Fibroblast of skin of back (primary cell): ENCODE measurements around the gene PTER.

Experiments used
- DNase-seq: peaks from one replicate; pipeline ENCODE4 v3.0.0-alpha.2; 2013

PTER gene

DNA sequence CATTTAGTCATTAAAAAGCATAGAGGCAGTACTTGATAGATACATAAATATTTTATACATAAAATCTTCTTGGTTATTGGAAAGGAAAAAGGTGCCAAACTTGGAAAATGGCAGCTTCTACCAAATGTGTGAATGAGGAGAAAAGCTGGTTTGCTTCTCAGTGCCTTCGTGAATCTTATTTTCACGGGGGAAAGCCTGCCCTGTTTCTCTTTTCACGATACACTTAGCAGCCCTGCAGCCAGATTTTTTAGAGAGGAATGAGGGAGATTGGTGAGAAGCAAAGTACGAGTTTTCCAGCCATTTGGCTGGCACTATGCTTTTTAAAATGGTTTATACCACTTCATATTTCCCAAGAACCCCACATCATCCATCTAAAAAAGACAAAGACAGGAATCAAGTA is 107.8 kb downstream of the PTER start:
- DNase-seq = no peak

DNA sequence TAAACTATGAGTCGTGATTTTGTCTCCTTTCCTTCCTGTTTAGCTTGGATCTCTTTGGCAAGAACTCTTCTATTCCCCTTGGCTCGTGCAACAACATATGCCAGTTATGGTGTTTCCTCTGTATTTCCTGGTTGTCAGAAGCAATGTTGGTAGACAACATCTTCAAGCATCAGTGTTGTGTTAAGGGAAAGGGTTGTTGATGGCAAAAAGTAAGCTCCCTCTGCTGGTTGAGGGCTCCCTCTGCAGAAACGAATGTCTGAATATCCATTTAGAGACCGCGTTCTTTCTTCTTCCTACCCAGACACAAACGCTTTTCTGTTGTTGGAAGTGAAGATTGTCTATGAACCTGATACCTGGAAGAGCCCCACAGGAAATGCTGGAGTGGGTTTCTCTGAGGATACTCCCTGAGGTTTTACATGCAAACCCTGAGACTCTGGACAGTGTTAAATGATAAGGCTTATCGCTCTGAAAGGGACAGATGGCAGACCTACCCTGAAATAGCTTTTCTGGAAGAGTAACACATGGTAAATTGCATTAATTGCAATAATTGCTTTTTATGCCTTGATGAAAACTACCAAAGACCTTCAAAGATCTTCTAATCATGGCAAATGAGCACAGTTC is 108.4 kb downstream of the PTER start:
- DNase-seq = peak; percentile 36

DNA sequence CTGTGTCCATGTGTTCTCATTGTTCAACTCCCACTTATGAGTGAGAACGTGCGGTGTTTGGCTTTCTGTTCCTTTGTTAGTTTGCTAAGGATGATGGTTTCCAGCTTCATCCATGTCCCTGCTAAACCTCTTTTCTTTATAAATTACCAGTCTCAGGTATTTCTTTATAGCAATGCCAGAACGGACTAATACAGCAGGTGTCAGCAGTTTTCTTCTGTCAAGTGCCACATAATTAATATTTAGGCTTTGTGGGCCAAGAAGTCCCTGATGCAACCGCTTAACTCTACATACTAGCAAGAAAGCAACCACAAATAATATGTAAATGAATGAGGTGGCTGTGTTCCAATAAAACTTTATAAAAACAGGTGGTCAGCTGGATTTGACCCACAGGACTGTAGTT is 111.2 kb downstream of the PTER start:
- no peak for DNase-seq

GRCh38 chr10:16559236-16559773 is 122.5 kb downstream of the PTER start:
- no peak for DNase-seq

DNA sequence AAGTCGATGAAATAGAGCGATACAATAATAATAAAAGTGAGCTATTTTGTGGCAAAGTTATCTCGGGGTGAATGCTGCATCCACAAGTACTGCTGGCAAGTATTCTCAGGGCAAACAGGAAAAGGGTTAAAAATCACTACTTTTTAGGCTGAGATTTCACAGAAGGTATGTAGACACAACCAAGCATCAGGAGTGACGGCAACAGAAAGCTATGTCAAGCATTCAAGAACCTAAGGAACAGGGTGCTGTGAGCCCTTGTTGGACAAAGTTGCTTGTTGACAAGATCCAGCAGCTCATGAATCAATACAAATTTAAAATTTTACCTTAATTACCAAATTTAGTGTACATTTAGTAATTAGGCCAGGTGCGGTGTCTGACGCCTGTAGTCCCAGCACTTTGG is 126.1 kb downstream of the PTER start:
- peak; percentile 8 for DNase-seq
